Stomach (tissue), 9 donors: ENCODE measurements around the gene IDH3B. TPM values are rescaled to one million over a fixed set of nuclear protein-coding genes. Genes with fewer than 3 reads are reported as not detected.

Experiments used
- DNase-seq, 2 donors: peaks; one replicate each; pipeline versions ENCODE4 v3.0.0 to v3.0.0-alpha.2; 2013 to 2019
- H3K27ac ChIP-seq, 5 donors: fragments of 200-600 bp in 4 of 5; sonication (generic) in 4 of 5; one replicate each; pipeline ENCODE4 v1.5.1; 2013 to 2019; ENCODE audit warnings: mild to moderate bottlenecking in 1 of 5, moderate library complexity in 1 of 5
- H3K27me3 ChIP-seq, 3 donors: fragments of 200-600 bp; sonication (generic); one replicate each; pipeline ENCODE4 v1.5.1; 2017 to 2019; ENCODE audit warnings: mixed run types in 1 of 3
- H3K36me3 ChIP-seq, 4 donors: fragments of 200-600 bp; sonication (generic); 1 replicate in 3 of 4; 2 replicates in 1 of 4; pipeline ENCODE4 v1.5.1; 2016 to 2019
- H3K4me1 ChIP-seq, 4 donors: fragments of 200-600 bp; sonication (generic); one replicate each; pipeline ENCODE4 v1.5.1; 2016 to 2019
- H3K4me3 ChIP-seq, 4 donors: fragments of 200-600 bp; sonication (generic) in 3 of 4; one replicate each; pipeline ENCODE4 v1.5.1; 2016 to 2019; ENCODE audit warnings: mild to moderate bottlenecking in 1 of 4
- H3K9me3 ChIP-seq, 4 donors: fragments of 200-600 bp; sonication (generic); one replicate each; pipeline ENCODE4 v1.5.1; 2016 to 2019
- CTCF ChIP-seq, 7 experiments: fragments of 450-650 bp in 4 of 7; fragments of 200-600 bp in 3 of 7; sonication (generic) in 3 of 7; IDR thresholded peaks; one replicate each; pipeline ENCODE4 v1.5.1; 2016 to 2019; ENCODE audit warnings: antibody characterized with exemption in 7 of 7, control low read depth in 2 of 7, mild to moderate bottlenecking in 1 of 7
- EP300 ChIP-seq: sonication (generic); formaldehyde crosslinking; IDR thresholded peaks from one replicate; pipeline ENCODE4 v1.6.1; 2017; ENCODE audit warnings: antibody characterized with exemption
- POLR2A ChIP-seq, 4 donors: fragments of 450-650 bp; IDR thresholded peaks; one replicate each; pipeline ENCODE4 v1.6.1; 2016; ENCODE audit warnings: antibody characterized with exemption in 4 of 4, control low read depth in 2 of 4, mild to moderate bottlenecking in 1 of 4, moderate library complexity in 1 of 4
- POLR2AphosphoS5 ChIP-seq, 3 donors: sonication (generic); formaldehyde crosslinking; IDR thresholded peaks; one replicate each; pipeline ENCODE4 v1.6.1; 2016; ENCODE audit warnings: antibody characterized with exemption in 3 of 3
- WGBS, 5 donors: extraction: QIAGEN DNeasy Blood & Tissue Kit in 3 of 5; methylation state at CpG; one replicate each; pipeline versions ENCODE4 v1.1.5 to v1.1.7; 2013 to 2018; 5-methylcytosine and 5-hydroxymethylcytosine counted together
- intact Hi-C: fragments of 100-400 bp; cut with DNase I; formaldehyde crosslinking; loops from one replicate; pipeline ENCODE4 v1.15.1; 2023; ENCODE audit warnings: low total_unique reads
- polyA plus RNA-seq, 3 donors: library from polyadenylated mRNA; stranded (reverse); fragments of 200-250 nt; gene quantifications; one replicate each; pipeline ENCODE4 v1.2.3, GENCODE V29; 2013
- total RNA-seq, 5 donors: library from RNA; depleted of rRNA; stranded (reverse); fragments of >200 nt; gene quantifications; one replicate each; pipeline versions ENCODE4 v1.1.0 to v1.2.3, GENCODE V29; 2014 to 2016
- donor health status: healthy with polysubstance abuse.
- donor health status: Bipolar disorder and iron deficiency.
- donor health status: healthy.

IDH3B gene
- total and polyA plus RNA-seq, 8 donors, result 1.8 to 134 (median 81.1) TPM

- intact Hi-C loops, result no loop called here
Observed at GRCh38 chr20:2653556-2654383, 10.2 kb downstream of the IDH3B start.

GRCh38 chr20:2652724-2653555, 11.1 kb downstream of the IDH3B start:
- peaks cover 38 to 42% (median 40%) of the 10 kb centered on the region in 4 donors for H3K36me3 ChIP-seq
- peak overlapping the region; percentile 88 to 100 (median 92) for H3K4me3 ChIP-seq
- no peaks in the 10 kb centered on the region for H3K9me3 ChIP-seq
- intact Hi-C loops, result no loop called here
- H3K4me1 ChIP-seq, result peaks cover 20 to 42% (median 32%) of the 10 kb centered on the region in 4 donors
- WGBS, 5 donors, result 0 to 2% (median 1%) methylated on average over 39 to 56 of the region's 56 CpGs
- no peaks in the 10 kb centered on the region for H3K27me3 ChIP-seq
- DNase-seq, result no peak
- peak overlapping the region; percentile 81 to 95 (median 91) for H3K27ac ChIP-seq
- TF ChIP-seq CTCF (IDR thresholded peaks at IDR 0.05), result no peak
- TF ChIP-seq POLR2AphosphoS5 (IDR thresholded peaks at IDR 0.05), result no peak
- TF ChIP-seq POLR2A (IDR thresholded peaks at IDR 0.05), result no peak

More at GRCh38 chr20:2653556-2654383, 10.2 kb downstream of the IDH3B start:
- Histone ChIP-seq H3K27ac (peak overlapping the region in 3 of 5 donors; percentile 89 to 95 (median 92)), H3K4me1 (peaks cover 20 to 42% (median 32%) of the 10 kb centered on the region in 4 donors), H3K27me3 (no peaks in the 10 kb centered on the region), H3K4me3 (peak overlapping the region; percentile 88 to 100 (median 92)), H3K9me3 (no peaks in the 10 kb centered on the region), H3K36me3 (peaks cover 47 to 50% (median 49%) of the 10 kb centered on the region in 4 donors)
- no peak for DNase-seq
- no peak for TF ChIP-seq CTCF (IDR thresholded peaks at IDR 0.05)
- no peak for TF ChIP-seq POLR2AphosphoS5 (IDR thresholded peaks at IDR 0.05)
- TF ChIP-seq POLR2A (IDR thresholded peaks at IDR 0.05), result no peak
- TF ChIP-seq EP300, result no peak
- 20 to 29% (median 24%) methylated on average over 24 of the region's 24 CpGs for WGBS, 5 donors

- Histone ChIP-seq H3K36me3 (peaks cover 30 to 33% (median 31%) of the 10 kb centered on the region in 4 donors), H3K4me1 (peaks cover 20 to 42% (median 32%) of the 10 kb centered on the region in 4 donors), H3K27me3 (no peaks in the 10 kb centered on the region), H3K27ac (peak within 1 kb of the TSS; percentile 84 to 95 (median 91)), H3K9me3 (no peaks in the 10 kb centered on the region), H3K4me3 (peak within 1 kb of the TSS; percentile 88 to 100 (median 92))
- DNase-seq, result peak; percentile 92 to 97
- 0% methylated on average over 58 to 101 of the region's 101 CpGs for WGBS, 5 donors
- intact Hi-C loops, result no loop called here
- TF ChIP-seq CTCF (IDR thresholded peaks at IDR 0.05), result no peak
- peak; percentile 68 to 92 (median 85) for TF ChIP-seq POLR2AphosphoS5 (IDR thresholded peaks at IDR 0.05)
Observed at GRCh38 chr20:2651772-2652723, 12.0 kb downstream of the IDH3B start, which contains the start of gene NOP56. TSS of gene NOP56 (plus strand) at chr20:2652632. CDS start at chr20:2652661, 29 bp downstream.
